ENCODE measurements around the gene METTL26.
"Not testable (repeated sequence)": the region's sequence is repeated elsewhere in the genome, so short reads cannot be mapped to it uniquely, and the experiment has no call there.

METTL26 gene

GRCh38 chr16:624526-625070 lies 11.5 kb downstream of the METTL26 start:
- no peak for DNase-seq

GRCh38 chr16:622920-623280 lies 13.2 kb downstream of the METTL26 start:
- no peak for DNase-seq

GRCh38 chr16:621526-622105 lies 14.5 kb downstream of the METTL26 start:
- DNase-seq, result no peak

- no peak for DNase-seq
Observed at GRCh38 chr16:620700-621525, 15.2 kb downstream of the METTL26 start.

- DNase-seq, result no peak
Observed at GRCh38 chr16:619476-620100, 16.5 kb downstream of the METTL26 start.

- DNase-seq, result no peak
Observed at GRCh38 chr16:617855-618254, 18.2 kb downstream of the METTL26 start.

GRCh38 chr16:616733-617586 lies 19.1 kb downstream of the METTL26 start:
- no peak for DNase-seq

- DNase-seq, result no peak
Observed at GRCh38 chr16:615122-615521, 21.0 kb downstream of the METTL26 start.

- no peak for DNase-seq
Observed at GRCh38 chr16:610513-611381, 25.4 kb downstream of the METTL26 start.

GRCh38 chr16:609984-610383 lies 26.1 kb downstream of the METTL26 start:
- no peak for DNase-seq

GRCh38 chr16:609316-609715 lies 26.8 kb downstream of the METTL26 start:
- no peak for DNase-seq

GRCh38 chr16:608019-608418 lies 28.1 kb downstream of the METTL26 start:
- no peak for DNase-seq

- DNase-seq, result no peak
Observed at GRCh38 chr16:606656-607307, 29.3 kb downstream of the METTL26 start.

- no peak for DNase-seq
Observed at GRCh38 chr16:603933-604332, 32.2 kb downstream of the METTL26 start.

GRCh38 chr16:600781-601180 lies 35.3 kb downstream of the METTL26 start:
- DNase-seq, result no peak

- DNase-seq, result no peak
Observed at GRCh38 chr16:598823-599739, 37.0 kb downstream of the METTL26 start.

GRCh38 chr16:597655-598054 lies 38.5 kb downstream of the METTL26 start:
- not testable (repeated sequence) for DNase-seq

GRCh38 chr16:596736-597060 lies 39.4 kb downstream of the METTL26 start:
- no peak for DNase-seq

- no peak for DNase-seq
Observed at GRCh38 chr16:595942-596735, 40.0 kb downstream of the METTL26 start.
